Astrocyte of the cerebellum (primary cell): Measurements from ENCODE around the gene CTBS.

ENCODE experiments used
- DNase-seq: peaks from one replicate; pipeline ENCODE4 v3.0.0-alpha.2; 2011; ENCODE audit warnings: low read depth
- H3K4me3 ChIP-seq: 2 replicates; pipeline ENCODE4 v1.5.1; 2011; ENCODE audit warnings: mild to moderate bottlenecking, low read depth, low read length, moderate library complexity
- CTCF ChIP-seq: IDR thresholded peaks from 2 replicates; pipeline ENCODE4 v1.5.1; 2012; ENCODE audit warnings: low read length, low read depth, moderate library complexity, mild to moderate bottlenecking; ENCODE audit errors: missing control alignments
- in situ Hi-C: cut with HindIII; loops from 2 replicates; pipeline ENCODE4 v1.10.0; 2017; ENCODE audit warnings: low sequenced_read_pairs

The CTBS gene

GRCh38 chr1:84573967-84574842, at the start of gene CTBS:
Gene CTBS, minus strand, starts transcription at chr1:84574440. Its CDS starts 25 bp downstream, at chr1:84574415.
- no peak for TF ChIP-seq CTCF
- in situ Hi-C loops = no loop called here
- peak within 1 kb of the TSS; percentile 63 for H3K4me3 ChIP-seq
- no peak for DNase-seq

- in situ Hi-C loops = no loop called here
These were observed 47.3 kb upstream of the CTBS start for GRCh38 chr1:84621553-84621952.

GRCh38 chr1:84620720-84621313, 46.6 kb upstream of the CTBS start:
- peak; percentile 33 for DNase-seq
- in situ Hi-C loops = no loop called here
- H3K4me3 ChIP-seq = peak overlapping the region; percentile 51
- peak; percentile 76 for TF ChIP-seq CTCF

More at GRCh38 chr1:84621553-84621952, 47.3 kb upstream of the CTBS start:
- no peak overlapping the region for H3K4me3 ChIP-seq
- no peak for DNase-seq
- TF ChIP-seq CTCF = no peak

GRCh38 chr1:84619383-84620102, 45.3 kb upstream of the CTBS start:
- peak; percentile 22 for DNase-seq
- TF ChIP-seq CTCF = no peak
- H3K4me3 ChIP-seq = no peak overlapping the region
- in situ Hi-C loops = no loop called here

GRCh38 chr1:84617349-84617748, 43.1 kb upstream of the CTBS start:
- no peak for DNase-seq
- no peak overlapping the region for H3K4me3 ChIP-seq
- TF ChIP-seq CTCF = no peak
- in situ Hi-C loops = no loop called here

- H3K4me3 ChIP-seq = no peak overlapping the region
- in situ Hi-C loops = no loop called here
These were observed 41.5 kb upstream of the CTBS start for GRCh38 chr1:84615790-84616189.

More at GRCh38 chr1:84615790-84616189, 41.5 kb upstream of the CTBS start:
- TF ChIP-seq CTCF = no peak
- no peak for DNase-seq
